K562 (cell line): ENCODE results near the gene INTS2. TPM values are rescaled to one million over a fixed set of nuclear protein-coding genes. Genes with fewer than 3 reads are reported as not detected.

ENCODE experiments used
- EP400 ChIP-seq: fragments of 450-650 bp; IDR thresholded peaks from 2 replicates; pipeline ENCODE4 v1.6.1; 2017; ENCODE audit warnings: antibody characterized with exemption, mild to moderate bottlenecking, moderate library complexity
- GTF2E2 ChIP-seq: fragments of 200-800 bp; sonication (Bioruptor generic); IDR thresholded peaks from 2 replicates; pipeline ENCODE4 v1.6.1; 2016; ENCODE audit warnings: missing genetic modification characterization, missing compliant biosample characterization
- IRF2 ChIP-seq: sonication (generic); formaldehyde crosslinking; IDR thresholded peaks from 2 replicates; pipeline ENCODE4 v1.8.1; 2022; ENCODE audit warnings: mild to moderate bottlenecking, missing genetic modification reagents
- RB1 ChIP-seq: fragments of 450-650 bp; IDR thresholded peaks from 2 replicates; pipeline ENCODE4 v1.6.1; 2017; ENCODE audit warnings: low read depth, mild to moderate bottlenecking
- SIN3B ChIP-seq: fragments of 450-650 bp; IDR thresholded peaks from 2 replicates; pipeline ENCODE4 v1.6.1; 2017; ENCODE audit warnings: low read depth, mild to moderate bottlenecking, moderate library complexity
- SMAD2 ChIP-seq: fragments of 150-350 bp; IDR thresholded peaks from 2 replicates; pipeline ENCODE4 v1.6.1; 2014; ENCODE audit warnings: low read depth, mild to moderate bottlenecking, low read length
- TOE1 ChIP-seq, 2 experiments: fragments of 450-650 bp in 1 of 2; sonication (generic) in 1 of 2; formaldehyde crosslinking in 1 of 2; IDR thresholded peaks; 2 replicates each; pipeline versions ENCODE4 v1.7.1 to v1.8.0; 2016 to 2022; ENCODE audit warnings: borderline replicate concordance in 2 of 2, mild to moderate bottlenecking in 2 of 2, antibody characterized with exemption in 1 of 2, inconsistent platforms in 1 of 2, low read depth in 1 of 2, missing genetic modification reagents in 1 of 2, moderate library complexity in 1 of 2
- ZBTB7A ChIP-seq: IDR thresholded peaks from 2 replicates; pipeline ENCODE4 v1.6.1; 2011; ENCODE audit warnings: low read depth, mild to moderate bottlenecking, low read length, moderate library complexity, borderline replicate concordance; ENCODE audit not compliant: control insufficient read depth
- ZNF263 ChIP-seq: sonication (generic); formaldehyde crosslinking; IDR thresholded peaks from 2 replicates; pipeline ENCODE4 v1.8.0; 2022; ENCODE audit warnings: mild to moderate bottlenecking, missing genetic modification reagents, borderline replicate concordance
- ZNF431 ChIP-seq: sonication (generic); formaldehyde crosslinking; IDR thresholded peaks from 2 replicates; pipeline ENCODE4 v1.8.0; 2022; ENCODE audit warnings: mild to moderate bottlenecking, missing genetic modification reagents
- ZSCAN29 ChIP-seq: fragments of 450-650 bp; IDR thresholded peaks from 2 replicates; pipeline ENCODE4 v1.6.1; 2017
- polyA plus RNA-seq, 8 experiments: library from polyadenylated mRNA; depleted of rRNA in 4 of 8; stranded (reverse) in 5 of 8; unstranded in 3 of 8; fragments of >200 nt; fragmentation: Nextera tagmentation in 2 of 8; fragmentation: Illumina TruSeq in 1 of 8; extraction: Ambion mirVana in 2 of 8; extraction: Trizol in 1 of 8; gene quantifications; 2 replicates each; pipeline versions ENCODE4 v1.2.1 to v1.2.3, GENCODE V29; 2011 to 2014; ENCODE audit warnings: inconsistent platforms in 1 of 8, missing spikeins in 1 of 8
- total RNA-seq, 7 experiments: library from RNA; depleted of rRNA in 6 of 7; stranded (reverse); fragments of >200 nt in 6 of 7; fragmentation: Illumina TruSeq in 2 of 7; extraction: Trizol in 2 of 7; gene quantifications; 2 replicates each; pipeline versions ENCODE4 v1.2.1 to v1.2.3, GENCODE V29; 2011 to 2021; ENCODE audit warnings: low replicate concordance in 1 of 7
- TF ChIP-seq, protein P1 (sequence below), 2 experiments: fragments of 450-650 bp; IDR thresholded peaks; 2 replicates each; pipeline ENCODE4 v1.6.1; 2018; ENCODE audit warnings: mild to moderate bottlenecking in 2 of 2, low read depth in 1 of 2; ENCODE audit not compliant: partially characterized antibody in 2 of 2
- TF ChIP-seq, protein P2 (sequence below): fragments of 450-650 bp; IDR thresholded peaks from 2 replicates; pipeline ENCODE4 v1.6.1; 2016; ENCODE audit warnings: antibody characterized with exemption
- TF ChIP-seq, protein P3 (sequence below): fragments of 250-450 bp; sonication (Bioruptor Pico); IDR thresholded peaks from 2 replicates; pipeline ENCODE4 v1.4.0; 2020

The INTS2 gene
- total and polyA plus RNA-seq, 9 of the 15 experiments (the other 6 are each of a cell fraction or from before 2014, with no cell fraction given), result 4.8 to 24.7 (median 12.8) TPM

DNA sequence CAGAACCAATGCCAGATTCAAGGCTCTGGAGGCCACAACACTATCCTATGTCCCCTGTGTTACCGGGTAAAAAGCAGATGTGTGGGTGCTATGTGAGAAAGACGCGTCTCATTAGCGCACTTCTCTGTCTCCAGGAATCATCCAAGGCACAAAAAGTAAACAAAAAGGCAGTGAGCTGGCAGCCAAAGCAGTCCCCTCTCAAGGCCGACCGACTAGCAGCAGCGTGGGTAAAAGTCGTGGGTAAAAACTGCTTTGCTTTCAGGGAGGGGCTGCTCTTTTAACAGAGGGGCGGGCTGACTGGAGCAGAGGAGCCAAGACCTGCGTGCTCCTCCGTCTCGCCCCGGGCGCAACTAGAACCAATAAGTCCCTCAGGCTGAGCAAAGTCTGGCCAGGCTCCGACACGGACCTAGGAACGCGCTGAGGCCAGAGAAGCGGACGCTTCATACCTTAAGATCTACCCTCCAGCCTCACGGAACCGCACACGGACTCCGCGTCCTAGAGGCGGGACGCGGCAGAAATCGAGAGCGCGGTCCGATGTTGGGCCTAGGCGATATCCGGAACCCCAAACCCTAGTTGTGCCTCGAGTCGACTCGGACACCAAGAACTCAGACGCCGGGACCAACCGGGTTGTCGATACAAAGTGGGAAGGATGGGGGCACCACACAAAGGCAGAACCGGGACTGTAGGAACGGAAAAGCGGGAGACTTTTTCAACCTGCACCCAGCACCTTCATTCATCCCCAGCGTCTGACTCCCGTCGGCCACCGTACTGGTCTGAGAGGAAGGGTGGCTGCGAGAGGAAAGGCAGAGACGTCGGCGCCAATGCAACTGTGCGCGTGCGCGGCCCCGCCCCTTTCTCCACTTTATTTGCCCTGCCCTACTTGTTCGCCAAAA lies at the start of gene INTS2 (continued):
- TF ChIP-seq, protein P1, sequence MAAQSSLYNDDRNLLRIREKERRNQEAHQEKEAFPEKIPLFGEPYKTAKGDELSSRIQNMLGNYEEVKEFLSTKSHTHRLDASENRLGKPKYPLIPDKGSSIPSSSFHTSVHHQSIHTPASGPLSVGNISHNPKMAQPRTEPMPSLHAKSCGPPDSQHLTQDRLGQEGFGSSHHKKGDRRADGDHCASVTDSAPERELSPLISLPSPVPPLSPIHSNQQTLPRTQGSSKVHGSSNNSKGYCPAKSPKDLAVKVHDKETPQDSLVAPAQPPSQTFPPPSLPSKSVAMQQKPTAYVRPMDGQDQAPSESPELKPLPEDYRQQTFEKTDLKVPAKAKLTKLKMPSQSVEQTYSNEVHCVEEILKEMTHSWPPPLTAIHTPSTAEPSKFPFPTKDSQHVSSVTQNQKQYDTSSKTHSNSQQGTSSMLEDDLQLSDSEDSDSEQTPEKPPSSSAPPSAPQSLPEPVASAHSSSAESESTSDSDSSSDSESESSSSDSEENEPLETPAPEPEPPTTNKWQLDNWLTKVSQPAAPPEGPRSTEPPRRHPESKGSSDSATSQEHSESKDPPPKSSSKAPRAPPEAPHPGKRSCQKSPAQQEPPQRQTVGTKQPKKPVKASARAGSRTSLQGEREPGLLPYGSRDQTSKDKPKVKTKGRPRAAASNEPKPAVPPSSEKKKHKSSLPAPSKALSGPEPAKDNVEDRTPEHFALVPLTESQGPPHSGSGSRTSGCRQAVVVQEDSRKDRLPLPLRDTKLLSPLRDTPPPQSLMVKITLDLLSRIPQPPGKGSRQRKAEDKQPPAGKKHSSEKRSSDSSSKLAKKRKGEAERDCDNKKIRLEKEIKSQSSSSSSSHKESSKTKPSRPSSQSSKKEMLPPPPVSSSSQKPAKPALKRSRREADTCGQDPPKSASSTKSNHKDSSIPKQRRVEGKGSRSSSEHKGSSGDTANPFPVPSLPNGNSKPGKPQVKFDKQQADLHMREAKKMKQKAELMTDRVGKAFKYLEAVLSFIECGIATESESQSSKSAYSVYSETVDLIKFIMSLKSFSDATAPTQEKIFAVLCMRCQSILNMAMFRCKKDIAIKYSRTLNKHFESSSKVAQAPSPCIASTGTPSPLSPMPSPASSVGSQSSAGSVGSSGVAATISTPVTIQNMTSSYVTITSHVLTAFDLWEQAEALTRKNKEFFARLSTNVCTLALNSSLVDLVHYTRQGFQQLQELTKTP (IDR thresholded peaks at IDR 0.05; ENCODE audit: low read depth in 1 of 2, partially characterized antibody in 2 of 2), result peak in 1 of 2 experiments; percentile 16
- TF ChIP-seq ZSCAN29 (peak; percentile 65; the same call in 1 of the 2 replicates), RB1 (peak; percentile 64), SIN3B (peak; percentile 82; the same call in 1 of the 2 replicates), ZNF431 (CRISPR knock-in tag) (peak; percentile 70; the same call in 1 of the 2 replicates), IRF2 (CRISPR knock-in tag) (peak; percentile 79; the same call in 1 of the 2 replicates), TOE1 (IDR thresholded peaks at IDR 0.05; ENCODE audit: borderline replicate concordance) (peak; percentile 86), TOE1 (CRISPR knock-in tag; IDR thresholded peaks at IDR 0.05; ENCODE audit: borderline replicate concordance, low read depth) (peak; percentile 40; the same call in 1 of the 2 replicates), ZBTB7A (0 out of 2 replicates have a peak, but pooled peaks have one; percentile 43), SMAD2 (no peak), ZNF263 (CRISPR knock-in tag) (peak; percentile 79), GTF2E2 (tag) (peak; percentile 85; the same call in 1 of the 2 replicates), EP400 (peak; percentile 84)
- TF ChIP-seq, protein P2, sequence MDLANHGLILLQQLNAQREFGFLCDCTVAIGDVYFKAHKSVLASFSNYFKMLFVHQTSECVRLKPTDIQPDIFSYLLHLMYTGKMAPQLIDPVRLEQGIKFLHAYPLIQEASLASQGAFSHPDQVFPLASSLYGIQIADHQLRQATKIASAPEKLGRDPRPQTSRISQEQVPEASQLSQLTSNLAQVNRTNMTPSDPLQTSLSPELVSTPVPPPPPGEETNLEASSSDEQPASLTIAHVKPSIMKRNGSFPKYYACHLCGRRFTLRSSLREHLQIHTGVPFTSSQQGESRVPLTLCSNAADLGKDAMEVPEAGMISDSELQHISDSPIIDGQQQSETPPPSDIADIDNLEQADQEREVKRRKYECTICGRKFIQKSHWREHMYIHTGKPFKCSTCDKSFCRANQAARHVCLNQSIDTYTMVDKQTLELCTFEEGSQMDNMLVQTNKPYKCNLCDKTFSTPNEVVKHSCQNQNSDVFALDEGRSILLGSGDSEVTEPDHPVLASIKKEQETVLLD, result peak; percentile 93
- TF ChIP-seq, protein P3, sequence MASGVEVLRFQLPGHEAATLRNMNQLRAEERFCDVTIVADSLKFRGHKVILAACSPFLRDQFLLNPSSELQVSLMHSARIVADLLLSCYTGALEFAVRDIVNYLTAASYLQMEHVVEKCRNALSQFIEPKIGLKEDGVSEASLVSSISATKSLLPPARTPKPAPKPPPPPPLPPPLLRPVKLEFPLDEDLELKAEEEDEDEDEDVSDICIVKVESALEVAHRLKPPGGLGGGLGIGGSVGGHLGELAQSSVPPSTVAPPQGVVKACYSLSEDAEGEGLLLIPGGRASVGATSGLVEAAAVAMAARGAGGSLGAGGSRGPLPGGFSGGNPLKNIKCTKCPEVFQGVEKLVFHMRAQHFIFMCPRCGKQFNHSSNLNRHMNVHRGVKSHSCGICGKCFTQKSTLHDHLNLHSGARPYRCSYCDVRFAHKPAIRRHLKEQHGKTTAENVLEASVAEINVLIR (CRISPR knock-in tag), result no peak
